ENCODE measurements around the gene NFIA. TPM values are rescaled to one million over a fixed set of nuclear protein-coding genes. Genes with fewer than 3 reads are reported as not detected.

NFIA gene
- total RNA-seq, 1 experiment from 2014 or later, result 0.35 TPM

DNA sequence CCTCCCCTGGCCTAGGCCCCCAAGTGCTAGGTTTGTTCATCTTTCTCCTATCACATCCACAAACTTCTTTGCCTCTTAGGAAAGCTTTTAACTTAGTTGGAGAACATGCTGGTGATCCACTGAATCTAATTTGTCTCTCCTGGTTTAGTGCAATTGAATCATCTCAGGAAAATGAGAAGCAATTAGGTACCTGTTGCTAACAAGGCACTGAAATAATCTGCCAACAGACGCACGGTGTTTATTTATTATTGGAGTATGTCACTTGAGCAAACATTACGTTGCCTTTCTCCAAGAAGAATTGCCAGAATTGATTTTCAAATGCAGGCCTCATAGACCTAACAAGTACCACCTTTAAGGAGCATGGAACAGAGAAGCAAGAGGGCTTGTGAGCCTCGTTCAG is 309.4 kb downstream of the NFIA start:
- no peak overlapping the region for H2BK5ac ChIP-seq (ENCODE audit: insufficient read length, low read length)
- no peak overlapping the region for H4K8ac ChIP-seq (replicated peaks; ENCODE audit: insufficient read length, low read depth, low read length)
- no peak overlapping the region for H3K23ac ChIP-seq (ENCODE audit: insufficient read length, low read depth, low read length)
- no peak overlapping the region for H3K56ac ChIP-seq (ENCODE audit: insufficient read length, low read depth, low read length)
- no peak for TF ChIP-seq CTCF (conservative IDR thresholded peaks at IDR 0.05)
- H3K27ac ChIP-seq (ENCODE audit: insufficient read length, low read depth, low read length), result no peak overlapping the region
- H3K23me2 ChIP-seq (ENCODE audit: insufficient read length, low read depth, low read length, poor library complexity, severe bottlenecking), result no peaks in the 10 kb centered on the region
- H4K20me1 ChIP-seq (ENCODE audit: control insufficient read depth, insufficient read depth, insufficient read length), result no peaks in the 10 kb centered on the region
- no peaks in the 10 kb centered on the region for H3K4me1 ChIP-seq (ENCODE audit: insufficient read depth, low read length)
- H3K79me1 ChIP-seq (ENCODE audit: insufficient read depth, low read depth, low read length, poor library complexity, severe bottlenecking), result no peaks in the 10 kb centered on the region
- no peak overlapping the region for H3K18ac ChIP-seq (ENCODE audit: insufficient read length, low read depth, low read length)
- no peak overlapping the region for H2BK120ac ChIP-seq (ENCODE audit: low read depth, low read length, poor library complexity, severe bottlenecking)
- H4K5ac ChIP-seq (ENCODE audit: insufficient read length, low read depth, low read length), result no peak overlapping the region
- H2AK5ac ChIP-seq (ENCODE audit: insufficient read length, low read length), result no peak overlapping the region
- H2AFZ ChIP-seq (ENCODE audit: low read length), result no peak overlapping the region
- DNase-seq, result no peak
- Mint-ChIP-seq H3K27me3 (ENCODE audit: low read depth) (peaks cover 54% of the 10 kb centered on the region), H3K4me1 (peaks cover 12 to 20% of the 10 kb centered on the region in 2 experiments), H3K4me3 (no peak overlapping the region), H3K36me3 (ENCODE audit: insufficient read depth in 1 of 3, low read depth in 3 of 3) (peaks cover 0 to 2% (median 0%) of the 10 kb centered on the region in 3 experiments; a peak in 1 of 7 replicates), H3K27ac (no peak overlapping the region), H3K9me3 (peaks cover 2 to 13% of the 10 kb centered on the region in 2 experiments; a peak in 4 of 5 replicates)
- no peak overlapping the region for H3T11ph ChIP-seq (ENCODE audit: low read length)
- H2BK12ac ChIP-seq (ENCODE audit: insufficient read length, low read depth, low read length), result no peak overlapping the region
- no peak overlapping the region for H2BK15ac ChIP-seq (ENCODE audit: low read depth, low read length)
- H3K14ac ChIP-seq (ENCODE audit: insufficient read depth, low read length), result no peak overlapping the region
- no peak overlapping the region for H3K9ac ChIP-seq (ENCODE audit: extremely low read depth, insufficient read length, low read length)
- no peak overlapping the region for H2BK20ac ChIP-seq (ENCODE audit: low read depth, low read length, poor library complexity, severe bottlenecking)
- H3K9me3 ChIP-seq (ENCODE audit: control insufficient read depth, low read depth, low read length), result no peaks in the 10 kb centered on the region
- H3K4ac ChIP-seq (ENCODE audit: low read depth, low read length), result no peak overlapping the region
- H4K91ac ChIP-seq (ENCODE audit: insufficient read length, low read depth, low read length), result no peak overlapping the region
- WGBS (ENCODE audit: extremely low coverage, insufficient read length, low lambda C conversion rate), result no CpG with 5 or more reads among the region's 4 CpGs
- no peak overlapping the region for H3K4me2 ChIP-seq (ENCODE audit: insufficient read depth, insufficient read length, low read length)
- no peaks in the 10 kb centered on the region for H3K27me3 ChIP-seq (ENCODE audit: insufficient read depth, low read length)
- H3K79me2 ChIP-seq (ENCODE audit: insufficient read depth, low read length), result no peaks in the 10 kb centered on the region

Data from H9 (cell line).